GM18861 (cell line): ENCODE results near the gene OVCH2.
A peak's percentile ranks its signal among the peaks of the same experiment; 100 is the strongest.
"Not testable (repeated sequence)": the region's sequence is repeated elsewhere in the genome, so short reads cannot be mapped to it uniquely, and the experiment has no call there.

Source experiments
- ATAC-seq: cut with Tn5 transposase; IDR thresholded peaks from one replicate; pipeline ENCODE4 v1.9.1; 2021; ENCODE audit not compliant: unreplicated experiment

The OVCH2 gene

GRCh38 chr11:7706377-7706776 is at the start of gene OVCH2:
OVCH2 (minus strand) TSS chr11:7706477; CDS start chr11:7706394, 83 bp downstream.
- ATAC-seq = no peak

GRCh38 chr11:7749456-7749855 is 43.2 kb upstream of the OVCH2 start:
- no peak for ATAC-seq

- ATAC-seq = not testable (repeated sequence)
Measured at GRCh38 chr11:7734767-7735166, 28.5 kb upstream of the OVCH2 start.

GRCh38 chr11:7714786-7715185 is 8.5 kb upstream of the OVCH2 start:
- ATAC-seq = no peak

- no peak for ATAC-seq
Measured at GRCh38 chr11:7703740-7704139, 2.5 kb downstream of the OVCH2 start.

- ATAC-seq = no peak
Measured at GRCh38 chr11:7696424-7696823, 9.9 kb downstream of the OVCH2 start.

GRCh38 chr11:7694235-7694634 is 12.0 kb downstream of the OVCH2 start:
- ATAC-seq = no peak

GRCh38 chr11:7692426-7692825 is 13.9 kb downstream of the OVCH2 start:
- ATAC-seq = no peak

- no peak for ATAC-seq
Measured at GRCh38 chr11:7691759-7692350, 14.4 kb downstream of the OVCH2 start.

GRCh38 chr11:7690648-7691047 is 15.6 kb downstream of the OVCH2 start:
- ATAC-seq = no peak

GRCh38 chr11:7689239-7689638 is 17.0 kb downstream of the OVCH2 start:
- ATAC-seq = no peak

- peak; percentile 66 for ATAC-seq
Measured at GRCh38 chr11:7688238-7688826, 17.9 kb downstream of the OVCH2 start.

- no peak for ATAC-seq
Measured at GRCh38 chr11:7687386-7687785, 18.9 kb downstream of the OVCH2 start.

- no peak for ATAC-seq
Measured at GRCh38 chr11:7686761-7687160, 19.5 kb downstream of the OVCH2 start.

- ATAC-seq = no peak
Measured at GRCh38 chr11:7683571-7683970, 22.7 kb downstream of the OVCH2 start.

GRCh38 chr11:7677796-7678201 is 28.5 kb downstream of the OVCH2 start:
- ATAC-seq = no peak

- no peak for ATAC-seq
Measured at GRCh38 chr11:7677071-7677470, 29.2 kb downstream of the OVCH2 start.

GRCh38 chr11:7675631-7676030 is 30.6 kb downstream of the OVCH2 start:
- no peak for ATAC-seq

- no peak for ATAC-seq
Measured at GRCh38 chr11:7673724-7674434, 32.4 kb downstream of the OVCH2 start.

GRCh38 chr11:7672960-7673723 is 33.1 kb downstream of the OVCH2 start, which contains the start of gene CYB5R2:
CYB5R2 (minus strand) TSS chr11:7673500; CDS start chr11:7672825, 675 bp downstream.
- ATAC-seq = no peak

GRCh38 chr11:7672276-7672959 is 33.9 kb downstream of the OVCH2 start:
- ATAC-seq = no peak
